GM19099 (cell line): ENCODE measurements around the gene SLC35F3.

Experiments used
- POLR2A ChIP-seq: IDR thresholded peaks from 3 replicates; pipeline ENCODE4 v1.6.1; 2011; ENCODE audit warnings: low read depth; ENCODE audit not compliant: insufficient read length; ENCODE audit errors: extremely low read depth

The SLC35F3 gene

GRCh38 chr1:233904633-233905415 lies at the start of gene SLC35F3:
TSS of gene SLC35F3 (plus strand) at chr1:233904676.
- no peak for TF ChIP-seq POLR2A

- no peak for TF ChIP-seq POLR2A
Observed at GRCh38 chr1:233859446-233859845, 45.0 kb upstream of the SLC35F3 start.

GRCh38 chr1:233863901-233864545 lies 40.5 kb upstream of the SLC35F3 start:
- TF ChIP-seq POLR2A = no peak

- TF ChIP-seq POLR2A = no peak
Observed at GRCh38 chr1:233864578-233864977, 39.9 kb upstream of the SLC35F3 start.

GRCh38 chr1:233865216-233865615 lies 39.3 kb upstream of the SLC35F3 start:
- no peak for TF ChIP-seq POLR2A

- no peak for TF ChIP-seq POLR2A
Observed at GRCh38 chr1:233865902-233866301, 38.6 kb upstream of the SLC35F3 start.

GRCh38 chr1:233867028-233867427 lies 37.4 kb upstream of the SLC35F3 start:
- TF ChIP-seq POLR2A = no peak

GRCh38 chr1:233868461-233868860 lies 36.0 kb upstream of the SLC35F3 start:
- no peak for TF ChIP-seq POLR2A

GRCh38 chr1:233869680-233870079 lies 34.8 kb upstream of the SLC35F3 start:
- TF ChIP-seq POLR2A = no peak

GRCh38 chr1:233873666-233874065 lies 30.8 kb upstream of the SLC35F3 start:
- no peak for TF ChIP-seq POLR2A

GRCh38 chr1:233879841-233880240 lies 24.6 kb upstream of the SLC35F3 start:
- TF ChIP-seq POLR2A = no peak

GRCh38 chr1:233883671-233884070 lies 20.8 kb upstream of the SLC35F3 start:
- no peak for TF ChIP-seq POLR2A

GRCh38 chr1:233884461-233885151 lies 19.9 kb upstream of the SLC35F3 start:
- TF ChIP-seq POLR2A = no peak

- TF ChIP-seq POLR2A = no peak
Observed at GRCh38 chr1:233885196-233885920, 19.1 kb upstream of the SLC35F3 start.
